HepG2 (cell line): ENCODE data around the gene EIF3L. TPM values are rescaled to one million over a fixed set of nuclear protein-coding genes. Genes with fewer than 3 reads are reported as not detected.

ENCODE experiments used
- DBP ChIP-seq: sonication (generic); formaldehyde crosslinking; IDR thresholded peaks from 2 replicates; pipeline ENCODE4 v1.4.0; 2020; ENCODE audit warnings: missing genetic modification reagents; ENCODE audit errors: not compliant biosample characterization
- MAZ ChIP-seq, 2 experiments: sonication (generic) in 1 of 2; formaldehyde crosslinking in 1 of 2; IDR thresholded peaks; 2 replicates each; pipeline versions ENCODE4 v1.5.0 to v1.6.1; 2012 to 2020; ENCODE audit warnings: low read depth in 2 of 2, mild to moderate bottlenecking in 2 of 2, borderline replicate concordance in 1 of 2, improper control_type of control experiment in 1 of 2, low read length in 1 of 2, missing genetic modification reagents in 1 of 2, moderate library complexity in 1 of 2
- MEIS1 ChIP-seq: sonication (generic); formaldehyde crosslinking; IDR thresholded peaks from 2 replicates; pipeline ENCODE4 v1.9.0; 2021; ENCODE audit warnings: mild to moderate bottlenecking, missing genetic modification reagents, moderate library complexity, borderline replicate concordance
- MNT ChIP-seq: fragments of 450-650 bp; IDR thresholded peaks from 2 replicates; pipeline ENCODE4 v1.6.1; 2016
- NFIB ChIP-seq: sonication (generic); formaldehyde crosslinking; IDR thresholded peaks from 2 replicates; pipeline ENCODE4 v1.9.0; 2021; ENCODE audit warnings: missing genetic modification reagents, mild to moderate bottlenecking, borderline replicate concordance
- NFRKB ChIP-seq: fragments of 450-650 bp; IDR thresholded peaks from 2 replicates; pipeline ENCODE4 v1.6.1; 2017
- PRDM15 ChIP-seq: sonication (generic); formaldehyde crosslinking; IDR thresholded peaks from 2 replicates; pipeline ENCODE4 v1.4.0; 2020; ENCODE audit warnings: missing genetic modification reagents
- TRIM24 ChIP-seq: sonication (generic); formaldehyde crosslinking; IDR thresholded peaks from 2 replicates; pipeline ENCODE4 v1.8.0; 2022; ENCODE audit warnings: mild to moderate bottlenecking, missing genetic modification reagents
- XRCC5 ChIP-seq: fragments of 200-400 bp; formaldehyde crosslinking; optimal IDR thresholded peaks from 2 replicates; pipeline ENCODE3; 2017; ENCODE audit warnings: mild to moderate bottlenecking, low read length
- ZBTB33 ChIP-seq: sonication (generic); formaldehyde crosslinking; IDR thresholded peaks from 2 replicates; pipeline ENCODE4 v1.4.0; 2020; ENCODE audit warnings: missing genetic modification reagents
- ZBTB4 ChIP-seq: sonication (generic); formaldehyde crosslinking; IDR thresholded peaks from 2 replicates; pipeline ENCODE4 v1.4.0; 2020; ENCODE audit warnings: missing genetic modification reagents, mild to moderate bottlenecking, borderline replicate concordance
- ZNF143 ChIP-seq: sonication (generic); formaldehyde crosslinking; IDR thresholded peaks from 2 replicates; pipeline ENCODE4 v1.4.0; 2020; ENCODE audit warnings: missing genetic modification reagents
- ZNF20 ChIP-seq: sonication (generic); formaldehyde crosslinking; IDR thresholded peaks from 2 replicates; pipeline ENCODE4 v1.4.0; 2020; ENCODE audit warnings: mild to moderate bottlenecking, moderate library complexity, missing genetic modification reagents
- ZNF335 ChIP-seq: sonication (generic); formaldehyde crosslinking; IDR thresholded peaks from 2 replicates; pipeline ENCODE4 v1.4.0; 2020; ENCODE audit warnings: missing genetic modification reagents
- ZNF563 ChIP-seq: sonication (generic); formaldehyde crosslinking; IDR thresholded peaks from 2 replicates; pipeline ENCODE4 v1.8.0; 2022; ENCODE audit warnings: mild to moderate bottlenecking, moderate library complexity, missing genetic modification reagents
- ZNF75D ChIP-seq: sonication (generic); formaldehyde crosslinking; IDR thresholded peaks from 2 replicates; pipeline ENCODE4 v1.8.1; 2023; ENCODE audit warnings: missing genetic modification reagents, mild to moderate bottlenecking, borderline replicate concordance
- polyA plus RNA-seq, 8 experiments: library from polyadenylated mRNA; depleted of rRNA in 3 of 8; stranded (reverse) in 7 of 8; unstranded in 1 of 8; fragments of >200 nt; fragmentation: Illumina TruSeq in 4 of 8; extraction: Trizol in 4 of 8; gene quantifications; 2 replicates each; pipeline versions ENCODE4 v1.2.1 to v1.2.3, GENCODE V29; 2011 to 2016; ENCODE audit warnings: low read depth in 4 of 8, missing spikeins in 1 of 8, mixed read lengths in 1 of 8; ENCODE audit not compliant: insufficient read depth in 1 of 8
- total RNA-seq, 5 experiments: library from RNA; depleted of rRNA; stranded (reverse); fragments of >200 nt; fragmentation: Illumina TruSeq; extraction: Trizol; gene quantifications; 2 replicates each; pipeline ENCODE4 v1.2.3, GENCODE V29; 2016; ENCODE audit warnings: low read depth in 1 of 5

EIF3L gene
- total and polyA plus RNA-seq, 2 of the 13 experiments (the other 11 are each of a cell fraction or from before 2014, with no cell fraction given), result 514 to 793 TPM

GRCh38 chr22:37807410-37808293, 41.6 kb upstream of the EIF3L start, which contains the start of gene GCAT (continued):
- TF ChIP-seq PRDM15 (CRISPR knock-in tag) (no peak), ZNF75D (no peak), ZNF335 (CRISPR knock-in tag) (no peak), MNT (peak; percentile 64), ZNF143 (CRISPR knock-in tag) (peak; percentile 55; the same call in 1 of the 2 replicates), MEIS1 (CRISPR knock-in tag) (no peak), TRIM24 (no peak), ZBTB4 (peak; percentile 75; the same call in 1 of the 2 replicates), NFRKB (no peak), MAZ (IDR thresholded peaks at IDR 0.05; ENCODE audit: borderline replicate concordance, low read depth, low read length) (no peak), MAZ (CRISPR knock-in tag; IDR thresholded peaks at IDR 0.05; ENCODE audit: low read depth) (peak; percentile 94), XRCC5 (no peak), NFIB (no peak), ZNF20 (CRISPR knock-in tag) (no peak), ZNF563 (CRISPR knock-in tag) (peak; percentile 54; the same call in 1 of the 2 replicates), DBP (CRISPR knock-in tag) (no peak), ZBTB33 (no peak)
